ENCODE results near the gene COPS3. TPM values are rescaled to one million over a fixed set of nuclear protein-coding genes. Genes with fewer than 3 reads are reported as not detected.

The COPS3 gene
- total RNA-seq (2021; ENCODE audit: unreplicated experiment) (73.6 TPM), Bru-seq, nascent RNA (percentile 78 among the genes with signal in this experiment), BruChase-seq, experiment 1, labeled RNA remaining after a 2-hour chase (percentile 71 among the genes with signal in this experiment), BruChase-seq, experiment 2, labeled RNA remaining after a 6-hour chase (percentile 83 among the genes with signal in this experiment)
- 48.1 TPM for polyA plus RNA-seq (2012; ENCODE audit: insufficient read length)
- long read RNA-seq, transcript COPS3-201 (12 exons, 1,641 nt): major isoform, 82 of 119 reads
- long read RNA-seq, partial matches to known transcripts: 11 of 119 reads
- long read RNA-seq, other reads (novel, unspliced or antisense): 25 of 119 reads

GRCh38 chr17:17280613-17281549 lies at the start of gene COPS3:
TSS of gene COPS3 (minus strand) at chr17:17281246. CDS start at chr17:17281186, 60 bp downstream.
- peak within 1 kb of the TSS; percentile 69 to 75 for H3K4me3 ChIP-seq (ENCODE audit: low read depth in 2 of 2, low read length in 2 of 2)
- peaks cover 7% of the 10 kb centered on the region for H3K4me1 ChIP-seq (ENCODE audit: control insufficient read depth, insufficient read depth, low read length)
- POLR2A ChIA-PET: interaction anchor here (0.6 to 0.7 kb wide), 4 partner anchors 11 to 1057 kb away, joined by 3 to 6 read pairs (median 3); no protein-coding TSS in a partner anchor
- peak within 1 kb of the TSS; percentile 94 for H3K27ac ChIP-seq (ENCODE audit: low read length)
- peak; percentile 98 for ATAC-seq
- H3K36me3 ChIP-seq (ENCODE audit: control insufficient read depth, insufficient read depth, low read length): no peaks in the 10 kb centered on the region
- no TSS peak for BruUV-seq (replicated peaks)
- no peaks in the 10 kb centered on the region for H3K9me3 ChIP-seq (ENCODE audit: control insufficient read depth, insufficient read depth, low read depth, low read length)
- no peaks in the 10 kb centered on the region for H3K27me3 ChIP-seq (ENCODE audit: control insufficient read depth, insufficient read depth, low read length)
- peak; percentile 82 for DNase-seq (ENCODE audit: low read depth, low spot score)
- in situ Hi-C loops (cut with HindIII; ENCODE audit: low pct_unique_long_range_greater_than_20kb, low sequenced_read_pairs) (no loop called here), intact Hi-C loops (cut with micrococcal nuclease; ENCODE audit: unreplicated experiment) (no loop called here)
- TF ChIP-seq CTCF (IDR thresholded peaks at IDR 0.05) (no peak), REST (IDR thresholded peaks at IDR 0.05; ENCODE audit: insufficient read depth in 1 of 2, low read depth in 2 of 2, low read length in 1 of 2) (no peak), TCF7L2 (IDR thresholded peaks at IDR 0.05; ENCODE audit: low read depth, low read length) (peak; percentile 41; the same call in 1 of the 2 replicates), SIN3A (IDR thresholded peaks at IDR 0.05; ENCODE audit: borderline replicate concordance, insufficient read depth, low read depth, low read length) (peak; percentile 43; the same call in 1 of the 2 replicates), POLR2AphosphoS5 (IDR thresholded peaks at IDR 0.05; ENCODE audit: low read depth, low read length) (peak; percentile 69)
- CTCF ChIA-PET: no interaction called here

DNA sequence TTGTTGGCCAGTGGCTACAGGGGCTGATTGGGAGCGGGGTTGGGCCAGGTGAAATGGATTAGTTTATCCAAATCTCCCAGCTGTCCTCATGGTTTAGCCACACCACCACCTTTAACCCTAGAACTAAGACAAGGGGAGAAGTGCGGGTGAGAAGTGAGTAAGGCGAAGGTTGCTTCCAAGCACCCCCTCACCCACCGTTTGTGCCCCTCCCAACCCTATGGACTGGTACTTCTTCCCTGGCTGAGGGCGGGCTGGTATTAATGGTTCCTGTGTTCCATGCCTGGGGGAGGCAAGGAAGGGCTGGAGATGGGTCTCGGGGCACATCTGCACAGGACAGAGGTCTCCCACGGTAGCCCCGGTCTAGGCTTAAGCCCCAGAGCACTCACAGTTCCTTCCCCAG lies 47.2 kb upstream of the COPS3 start:
- ChIA-PET POLR2A (no interaction called here), CTCF (no interaction called here)
- Histone ChIP-seq H3K4me3 (ENCODE audit: low read depth in 2 of 2, low read length in 2 of 2) (no peak overlapping the region), H3K4me1 (ENCODE audit: control insufficient read depth, insufficient read depth, low read length) (no peaks in the 10 kb centered on the region), H3K36me3 (ENCODE audit: control insufficient read depth, insufficient read depth, low read length) (no peaks in the 10 kb centered on the region), H3K27me3 (ENCODE audit: control insufficient read depth, insufficient read depth, low read length) (no peaks in the 10 kb centered on the region), H3K27ac (ENCODE audit: low read length) (no peak overlapping the region), H3K9me3 (ENCODE audit: control insufficient read depth, insufficient read depth, low read depth, low read length) (no peaks in the 10 kb centered on the region)
- intact Hi-C loops (cut with micrococcal nuclease; ENCODE audit: unreplicated experiment) (no loop called here), in situ Hi-C loops (cut with HindIII; ENCODE audit: low pct_unique_long_range_greater_than_20kb, low sequenced_read_pairs) (no loop called here)
- no TSS peak for BruUV-seq (replicated peaks)
- no peak for ATAC-seq
- no peak for DNase-seq (ENCODE audit: low read depth, low spot score)
- TF ChIP-seq POLR2AphosphoS5 (IDR thresholded peaks at IDR 0.05; ENCODE audit: low read depth, low read length) (no peak), TCF7L2 (IDR thresholded peaks at IDR 0.05; ENCODE audit: low read depth, low read length) (no peak), SIN3A (IDR thresholded peaks at IDR 0.05; ENCODE audit: borderline replicate concordance, insufficient read depth, low read depth, low read length) (no peak), REST (IDR thresholded peaks at IDR 0.05; ENCODE audit: insufficient read depth in 1 of 2, low read depth in 2 of 2, low read length in 1 of 2) (no peak), CTCF (IDR thresholded peaks at IDR 0.05) (no peak)

Measured in Panc1 (cell line).